Raji (cell line): Measurements from ENCODE around the gene DPF3.

ENCODE experiments used
- POLR2A ChIP-seq: IDR thresholded peaks from 2 replicates; pipeline ENCODE4 v1.6.1; 2011; ENCODE audit warnings: low read depth, low read length, control low read depth; ENCODE audit not compliant: insufficient read depth

Gene DPF3

DNA sequence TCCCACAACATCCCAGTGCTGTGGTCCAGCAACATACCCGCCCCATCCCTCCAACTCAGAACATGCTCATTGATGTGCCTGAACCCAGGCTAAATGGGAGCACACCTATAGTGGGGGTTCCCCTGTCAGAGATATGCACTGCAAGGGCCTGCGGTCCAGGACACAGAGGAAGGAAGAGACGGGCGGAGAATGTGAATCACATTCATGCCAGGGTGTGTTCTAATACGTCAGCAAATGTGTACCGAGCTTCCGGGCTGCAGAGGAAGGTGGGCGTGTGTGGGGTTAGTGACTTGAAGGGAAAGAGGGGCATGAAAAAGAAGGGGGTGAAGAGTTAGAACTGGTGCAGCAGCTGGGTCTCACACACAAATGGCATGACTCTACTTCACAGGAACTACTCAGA is 83.7 kb downstream of the DPF3 start:
- TF ChIP-seq POLR2A = no peak

DNA sequence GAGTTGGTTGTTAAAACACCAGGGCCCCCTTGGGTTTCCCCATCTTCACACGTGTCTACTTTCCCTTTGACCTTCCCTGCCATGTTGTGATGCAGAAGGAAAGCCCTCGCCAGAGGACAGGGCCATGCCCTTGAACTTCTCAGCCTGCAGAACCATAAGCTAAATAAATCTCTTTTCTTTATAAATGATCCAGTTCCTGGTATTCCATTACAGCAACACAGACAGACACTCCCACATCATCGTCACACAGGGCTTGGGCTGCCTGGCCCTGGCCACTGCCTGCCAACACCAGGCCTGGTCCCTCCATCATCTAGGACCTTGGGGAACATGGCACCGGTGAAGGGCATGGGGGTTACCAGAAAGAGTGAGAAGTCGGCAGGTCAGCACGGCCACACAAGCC is 84.8 kb downstream of the DPF3 start:
- TF ChIP-seq POLR2A = no peak

DNA sequence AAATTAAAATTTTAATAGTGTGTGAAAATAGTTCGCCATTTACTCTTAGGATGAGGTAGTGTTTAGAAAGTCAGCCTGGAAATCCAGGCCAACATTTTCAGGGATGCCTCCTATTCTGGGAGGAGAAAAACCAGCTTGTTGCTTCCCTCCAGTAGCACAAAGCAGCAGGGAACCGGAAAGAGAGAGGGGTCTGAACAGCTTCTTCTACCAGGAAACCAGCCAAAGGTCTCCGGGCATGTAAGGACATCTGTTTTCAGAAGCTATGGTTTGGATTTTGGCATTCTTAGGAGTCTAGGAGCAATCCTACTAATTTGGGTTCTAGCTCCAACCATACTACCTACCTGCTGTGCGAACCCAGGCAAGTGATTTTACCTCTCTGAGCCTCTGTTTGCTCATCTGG is 85.3 kb downstream of the DPF3 start:
- no peak for TF ChIP-seq POLR2A

- no peak for TF ChIP-seq POLR2A
Observed at GRCh38 chr14:72802588-72802946, 91.3 kb downstream of the DPF3 start.

- TF ChIP-seq POLR2A = no peak
Observed at GRCh38 chr14:72801836-72802587, 91.9 kb downstream of the DPF3 start.

GRCh38 chr14:72801381-72801812 is 92.5 kb downstream of the DPF3 start:
- TF ChIP-seq POLR2A = no peak

GRCh38 chr14:72800848-72801370 is 93.0 kb downstream of the DPF3 start:
- TF ChIP-seq POLR2A = no peak

- TF ChIP-seq POLR2A = no peak
Observed at GRCh38 chr14:72800296-72800695, 93.6 kb downstream of the DPF3 start.

- no peak for TF ChIP-seq POLR2A
Observed at GRCh38 chr14:72796935-72797334, 97.0 kb downstream of the DPF3 start.

GRCh38 chr14:72793156-72793939 is 100.6 kb downstream of the DPF3 start:
- no peak for TF ChIP-seq POLR2A

GRCh38 chr14:72792051-72792788 is 101.7 kb downstream of the DPF3 start:
- no peak for TF ChIP-seq POLR2A

GRCh38 chr14:72790887-72791566 is 102.9 kb downstream of the DPF3 start:
- TF ChIP-seq POLR2A = no peak

- no peak for TF ChIP-seq POLR2A
Observed at GRCh38 chr14:72788972-72789728, 104.8 kb downstream of the DPF3 start.

DNA sequence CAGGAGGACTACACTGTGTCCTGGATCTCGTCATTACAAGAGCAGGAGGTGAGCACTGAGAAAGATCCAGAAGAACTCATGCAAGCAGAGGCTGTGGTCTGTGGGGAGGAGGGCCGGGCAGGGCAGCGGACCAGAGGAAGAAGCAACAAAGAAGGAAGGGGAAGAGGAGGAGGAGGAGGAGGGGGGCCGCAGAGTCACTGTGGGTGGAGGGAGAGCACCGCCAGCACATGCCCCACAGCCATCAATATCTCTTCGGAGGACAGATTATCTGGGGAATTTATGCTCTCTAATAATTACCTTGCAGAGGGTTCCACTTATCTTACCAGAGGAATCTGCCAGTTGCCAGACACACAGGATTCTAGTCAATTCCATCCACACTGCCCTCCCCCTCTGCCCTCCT is 105.6 kb downstream of the DPF3 start:
- no peak for TF ChIP-seq POLR2A

DNA sequence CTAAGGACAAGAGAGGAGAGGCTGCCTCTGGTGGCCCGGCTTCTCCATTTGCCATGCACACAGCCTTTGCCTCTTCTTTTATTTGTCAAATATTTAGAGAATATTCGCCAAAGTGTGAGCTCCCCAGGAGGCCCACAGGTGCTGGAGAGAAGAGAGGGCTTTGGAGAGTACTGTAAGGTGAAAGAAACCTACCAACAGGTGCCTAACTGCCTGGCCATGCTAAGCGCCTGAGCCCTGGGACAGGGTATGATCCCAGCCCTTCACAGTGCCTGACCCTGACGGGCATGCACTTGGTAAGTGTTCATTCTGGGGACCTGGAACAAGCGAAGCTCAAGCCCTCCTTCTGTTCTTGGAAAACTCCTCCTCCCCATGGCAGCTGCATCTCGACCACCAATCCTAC is 106.1 kb downstream of the DPF3 start:
- no peak for TF ChIP-seq POLR2A
